Activated naive CD4-positive, alpha-beta T cell treated with Interleukin-2 at 50 U/mL for 16 hours (primary cell): ENCODE results near the gene ZEB2.

Source experiments
- DNase-seq: peaks from one replicate; pipeline ENCODE4 v3.0.0-alpha.2; 2020

ZEB2 gene

DNA sequence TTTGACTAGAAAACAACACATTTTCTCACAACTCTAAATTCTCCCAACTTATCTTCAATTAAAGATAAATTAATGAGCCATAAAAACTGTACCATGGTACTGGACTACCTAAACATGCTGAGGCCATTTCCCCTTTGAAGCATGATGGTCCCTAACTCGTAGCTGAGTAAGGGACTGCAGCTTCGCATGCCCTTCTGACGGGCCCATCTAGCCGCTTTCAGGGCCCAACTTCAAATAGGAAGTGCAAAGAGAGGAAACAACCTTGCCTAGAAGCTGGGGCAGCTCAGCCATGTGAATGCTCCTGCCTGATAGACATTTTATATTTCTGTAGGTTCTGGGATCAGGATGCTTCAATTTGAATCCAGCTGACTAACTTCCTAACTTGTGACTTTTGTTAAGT, 72.4 kb downstream of the ZEB2 start:
- DNase-seq, result no peak

- DNase-seq, result no peak
Observed at GRCh38 chr2:144446136-144446535, 73.8 kb downstream of the ZEB2 start.

GRCh38 chr2:144445196-144445595, 74.7 kb downstream of the ZEB2 start:
- DNase-seq, result no peak

- DNase-seq, result no peak
Observed at GRCh38 chr2:144443837-144444817, 75.8 kb downstream of the ZEB2 start.

GRCh38 chr2:144441711-144442141, 78.2 kb downstream of the ZEB2 start:
- DNase-seq, result no peak

DNA sequence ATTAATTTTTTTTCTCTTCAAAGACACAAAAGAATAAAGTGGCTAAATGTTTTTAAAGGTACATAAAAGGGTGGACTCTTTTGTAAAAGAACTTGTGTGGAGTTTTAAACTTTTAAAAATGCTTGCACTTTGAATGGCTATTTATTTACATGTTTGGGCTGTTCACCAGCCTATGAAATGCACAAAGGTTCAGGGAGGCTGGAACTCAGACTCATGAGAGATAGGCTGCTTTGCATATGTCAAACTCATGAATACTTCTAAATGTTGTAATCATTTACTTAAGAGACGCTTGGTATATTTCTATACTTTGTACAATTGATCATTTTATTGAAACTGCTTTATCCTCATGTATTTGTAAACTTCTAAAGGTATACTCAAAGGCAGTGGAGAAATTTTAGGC, 79.9 kb downstream of the ZEB2 start:
- no peak for DNase-seq

- no peak for DNase-seq
Observed at GRCh38 chr2:144438801-144439631, 80.9 kb downstream of the ZEB2 start.

DNA sequence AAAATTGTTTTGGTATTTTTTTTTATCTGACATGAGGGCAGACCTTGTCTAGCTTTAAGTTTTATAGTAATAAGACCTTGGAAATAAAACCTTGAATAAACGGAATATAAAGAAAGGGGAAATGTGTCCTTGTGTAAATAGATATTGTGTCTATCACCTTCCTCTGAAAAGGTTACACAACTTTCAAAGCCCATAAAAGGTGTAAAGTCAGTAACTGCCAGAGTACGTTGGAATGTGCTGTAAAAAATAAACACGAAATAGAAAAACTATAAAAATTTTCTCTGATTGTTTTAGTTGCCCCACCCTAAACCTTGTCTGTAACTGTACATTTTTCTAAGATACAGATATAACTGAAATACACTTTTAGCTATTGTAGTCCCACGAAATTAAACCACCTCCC, 82.3 kb downstream of the ZEB2 start:
- no peak for DNase-seq

GRCh38 chr2:144434425-144435222, 85.3 kb downstream of the ZEB2 start:
- DNase-seq, result no peak

GRCh38 chr2:144432921-144433320, 87.0 kb downstream of the ZEB2 start:
- no peak for DNase-seq

- DNase-seq, result no peak
Observed at GRCh38 chr2:144431998-144432397, 87.9 kb downstream of the ZEB2 start.

- DNase-seq, result no peak
Observed at GRCh38 chr2:144431392-144431783, 88.5 kb downstream of the ZEB2 start.

DNA sequence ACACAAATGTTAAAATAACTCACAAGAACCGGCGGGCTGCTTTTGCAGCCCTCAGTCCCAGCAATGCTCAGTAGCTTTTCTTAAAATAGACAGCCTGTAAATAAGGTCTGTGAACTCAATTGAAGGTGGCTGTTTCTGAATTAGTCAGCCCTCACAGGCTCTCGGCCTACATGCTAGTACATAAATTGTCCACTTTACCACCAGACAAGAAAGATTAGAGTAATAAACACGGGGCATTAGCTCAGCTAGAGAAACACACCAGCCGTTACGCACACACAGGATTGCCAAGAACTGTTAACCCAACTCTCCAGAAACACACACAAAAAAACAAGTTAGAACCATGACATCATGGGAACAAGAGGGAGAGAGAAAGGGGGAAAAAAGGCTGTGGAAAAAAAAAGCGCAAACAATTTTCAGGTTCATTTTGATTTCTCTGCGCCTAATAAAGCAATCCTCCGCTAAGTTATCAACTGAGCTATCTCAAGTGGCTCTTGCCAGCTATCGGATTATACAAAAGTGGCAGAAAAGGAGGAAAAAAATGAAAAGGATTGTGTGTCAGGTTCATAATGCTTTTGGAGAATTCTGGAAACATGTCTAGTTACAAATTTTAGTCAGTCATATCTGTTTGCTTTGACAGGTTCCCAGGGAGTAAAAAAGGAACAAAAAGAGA, 89.1 kb downstream of the ZEB2 start:
- no peak for DNase-seq

GRCh38 chr2:144429396-144430112, 90.4 kb downstream of the ZEB2 start:
- no peak for DNase-seq

GRCh38 chr2:144426981-144427479, 92.9 kb downstream of the ZEB2 start:
- no peak for DNase-seq

GRCh38 chr2:144426355-144426754, 93.6 kb downstream of the ZEB2 start:
- DNase-seq, result no peak

DNA sequence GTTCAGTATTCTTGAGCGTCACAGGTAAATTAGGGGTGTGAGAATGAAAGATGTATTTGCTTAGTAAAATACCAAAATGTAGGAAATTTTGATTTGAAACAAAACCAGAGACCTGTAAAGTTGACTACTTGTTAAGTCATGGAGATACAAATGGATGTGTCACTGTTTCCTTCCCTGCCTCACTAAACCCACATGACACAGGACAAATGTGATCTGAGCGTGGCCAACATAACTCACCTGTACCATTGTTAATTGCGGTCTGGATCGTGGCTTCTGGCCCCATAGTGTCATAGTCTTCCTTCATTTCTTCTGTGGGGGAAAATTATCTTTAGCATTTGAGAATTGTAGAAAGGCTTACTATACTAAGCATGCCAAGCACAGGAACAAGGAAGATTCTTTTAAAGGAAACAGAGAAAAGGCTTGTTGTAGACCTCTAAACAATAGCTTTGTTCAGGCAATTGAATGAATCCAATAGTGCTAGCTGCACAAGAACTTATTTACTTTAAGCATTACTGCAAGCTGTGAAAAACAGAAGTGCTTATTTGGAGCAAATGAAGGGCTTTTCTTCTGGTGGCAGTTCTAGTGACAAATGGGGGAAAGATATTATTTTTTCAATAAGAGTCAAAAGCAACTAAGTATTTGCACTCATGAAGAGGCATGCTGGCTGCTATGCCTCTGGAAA, 95.2 kb downstream of the ZEB2 start:
- no peak for DNase-seq

- DNase-seq, result no peak
Observed at GRCh38 chr2:144421606-144422510, 98.1 kb downstream of the ZEB2 start.

GRCh38 chr2:144419218-144419617, 100.7 kb downstream of the ZEB2 start:
- DNase-seq, result no peak

DNA sequence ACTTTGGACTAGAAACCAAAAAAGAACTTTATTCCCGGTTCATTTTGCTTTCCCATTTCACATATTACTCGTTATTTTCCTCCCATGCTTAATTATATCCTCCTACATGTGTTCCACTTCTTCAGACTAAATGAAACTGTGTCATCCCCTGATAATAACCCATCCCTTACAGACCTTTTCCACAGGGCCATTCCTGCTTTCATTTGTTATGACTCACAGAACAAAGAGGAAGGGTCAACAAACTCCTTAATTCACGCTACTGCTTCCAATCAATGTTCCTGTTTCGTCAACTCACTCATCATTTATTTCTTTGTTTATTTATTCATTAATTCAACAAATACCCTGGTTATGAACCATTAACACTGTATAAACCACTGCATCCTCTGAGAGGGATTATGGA, 104.5 kb downstream of the ZEB2 start:
- no peak for DNase-seq
